Skin epidermis (tissue), 12 donors: ENCODE results near the gene CELF2.

Experiments used
- H3K27ac ChIP-seq, 21 experiments: fragments of 200-600 bp; sonication (generic) in 11 of 21; one replicate each; pipeline ENCODE4 v1.5.0; 2020; ENCODE audit warnings: mild to moderate bottlenecking in 3 of 21, inconsistent platforms in 2 of 21, moderate library complexity in 2 of 21
- H3K4me3 ChIP-seq, 7 experiments: fragments of 200-600 bp; sonication (generic) in 2 of 7; one replicate each; pipeline ENCODE4 v1.5.0; 2020; ENCODE audit warnings: inconsistent platforms in 2 of 7, mild to moderate bottlenecking in 2 of 7, moderate library complexity in 1 of 7

Gene CELF2

DNA sequence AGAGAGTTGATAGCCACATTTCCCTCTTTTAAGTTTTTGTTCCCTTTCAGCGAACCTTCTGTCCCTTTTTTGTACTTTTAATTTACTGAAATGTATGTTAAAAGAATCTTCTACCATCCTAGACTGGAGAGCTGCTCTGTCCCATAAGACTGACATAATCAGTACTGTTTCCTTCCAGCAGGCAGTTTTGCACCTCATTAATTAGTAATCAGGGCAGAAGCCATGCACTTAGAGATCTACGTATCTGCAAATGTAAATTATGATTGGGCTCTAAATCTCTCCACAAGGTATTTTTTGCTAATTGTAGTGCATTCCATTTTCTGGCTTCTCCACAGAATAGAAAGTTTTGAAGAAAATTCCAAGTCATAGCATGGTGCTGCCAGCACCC is 232.1 kb downstream of the CELF2 start:
- H3K4me3 ChIP-seq: no peak overlapping the region
- H3K27ac ChIP-seq: no peak overlapping the region

DNA sequence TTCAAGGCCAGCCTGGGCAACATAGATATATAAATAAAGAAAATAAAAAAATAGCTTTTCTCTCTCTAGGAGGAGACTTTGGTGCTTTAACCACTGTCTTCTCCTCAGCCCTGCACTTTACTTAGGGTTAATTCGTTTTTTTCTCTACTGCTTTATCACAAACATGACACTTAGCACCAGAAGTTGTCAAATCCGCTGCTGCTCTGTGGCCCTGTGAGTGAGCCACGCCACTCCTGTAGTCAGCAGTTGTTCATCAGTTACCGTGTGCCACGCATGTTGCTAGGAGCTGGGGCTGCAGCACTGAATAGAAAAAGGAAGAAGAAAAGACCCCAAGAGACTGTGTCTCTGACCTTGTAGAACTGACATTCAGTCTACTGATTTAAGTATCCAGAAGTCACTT is 232.6 kb downstream of the CELF2 start:
- no peak overlapping the region for H3K4me3 ChIP-seq
- no peak overlapping the region for H3K27ac ChIP-seq

DNA sequence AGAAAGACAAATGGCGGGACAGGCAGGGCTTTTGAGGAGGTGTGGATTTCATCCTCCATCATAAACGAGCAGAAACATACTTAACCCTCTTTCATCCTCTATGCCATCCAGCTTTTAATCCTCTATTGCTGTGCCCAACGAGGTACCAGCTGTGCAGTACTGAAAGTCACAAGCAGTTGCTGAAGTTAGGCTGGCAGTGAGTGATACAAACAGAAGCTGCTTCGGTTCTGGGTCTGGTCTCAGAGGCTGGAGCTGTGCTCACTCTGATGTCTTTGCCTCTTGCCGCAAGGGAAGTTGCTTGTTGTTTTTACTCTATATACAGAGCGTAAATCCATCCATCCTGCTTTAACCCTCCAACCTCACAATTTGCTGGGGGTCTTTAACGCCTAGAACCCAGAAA is 235.2 kb downstream of the CELF2 start:
- no peak overlapping the region for H3K27ac ChIP-seq
- H3K4me3 ChIP-seq: no peak overlapping the region

DNA sequence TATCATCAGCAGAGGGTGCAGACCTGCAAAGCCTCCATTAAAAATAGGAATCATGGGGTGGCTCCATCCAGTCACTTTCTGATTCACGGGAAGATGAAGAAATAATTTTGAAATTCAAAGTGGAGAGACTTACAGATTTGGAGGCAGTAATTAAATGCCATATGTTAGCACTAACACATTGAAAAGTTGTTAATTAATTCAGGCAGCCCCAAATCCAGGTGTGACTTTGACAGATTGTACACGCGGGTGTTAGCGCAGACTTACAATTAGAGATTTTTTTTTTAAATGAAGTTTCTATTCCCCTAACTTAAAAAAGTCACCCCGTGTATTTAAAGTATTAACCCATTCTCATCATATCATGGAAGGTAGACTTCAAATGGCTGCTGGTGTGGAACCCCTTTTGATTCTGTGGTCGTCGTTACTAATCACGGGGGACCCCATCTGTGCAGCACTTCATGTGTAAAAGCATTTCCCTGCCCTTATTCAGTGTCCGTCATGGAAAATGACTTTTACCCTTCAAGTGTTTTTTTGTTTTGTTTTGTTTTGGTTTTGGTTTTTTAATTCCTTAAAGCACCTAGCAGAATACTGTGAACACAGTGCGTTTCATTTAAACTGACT is 235.8 kb downstream of the CELF2 start:
- Histone ChIP-seq H3K27ac (no peak overlapping the region), H3K4me3 (no peak overlapping the region)

DNA sequence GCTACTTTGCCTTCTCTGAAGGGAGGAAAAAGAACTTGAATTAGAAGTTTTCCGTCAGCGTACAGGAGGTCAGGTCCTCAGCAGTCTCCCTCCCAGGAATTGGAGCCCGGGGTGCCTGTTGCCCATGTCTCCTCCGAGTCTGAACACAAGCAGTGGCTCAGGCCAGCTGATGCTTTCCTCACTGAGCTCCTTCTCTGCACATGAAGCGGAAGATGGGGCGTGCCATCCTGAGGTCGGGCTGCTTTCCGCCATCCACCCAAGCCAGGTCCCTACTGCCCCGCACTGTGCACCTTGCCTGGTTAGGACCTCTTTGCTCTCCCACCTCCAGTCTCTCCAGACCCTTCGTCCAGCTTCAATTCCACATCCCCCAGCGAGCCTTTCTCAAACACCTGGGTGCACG is 237.5 kb downstream of the CELF2 start:
- no peak overlapping the region for H3K27ac ChIP-seq
- H3K4me3 ChIP-seq: no peak overlapping the region

DNA sequence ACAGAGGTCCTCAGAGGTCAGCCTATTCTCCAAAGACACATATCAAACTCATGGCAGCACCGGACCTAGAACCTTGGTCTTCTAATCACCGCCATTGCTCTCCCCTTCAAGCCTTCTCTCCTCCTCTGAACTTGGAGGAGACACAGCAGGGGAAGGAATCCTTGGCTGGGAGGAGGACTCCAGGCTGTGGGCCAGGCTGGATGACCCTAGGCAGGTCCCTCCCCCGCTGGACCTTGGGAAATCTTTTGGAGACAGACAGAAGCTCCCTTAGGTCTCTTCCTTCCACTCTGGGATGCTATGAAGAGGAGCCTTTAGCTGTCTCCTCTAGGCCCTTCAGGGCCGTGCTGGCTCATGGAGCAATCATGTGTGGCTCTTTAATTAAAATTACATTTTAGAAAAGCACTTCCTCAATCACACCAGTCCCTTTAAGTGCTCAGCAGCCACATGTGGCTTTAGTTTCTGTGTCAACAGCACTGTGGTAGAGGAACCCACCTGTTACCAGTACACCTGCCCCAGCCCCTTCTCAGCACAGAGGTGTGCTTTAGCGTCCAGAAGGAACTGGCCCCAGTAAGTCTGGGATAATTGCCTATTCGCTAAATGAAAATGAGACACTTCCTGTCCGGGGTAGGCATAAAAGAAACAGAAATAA is 238.2 kb downstream of the CELF2 start:
- H3K27ac ChIP-seq: peak overlapping the region in 1 of 21 experiments; percentile 45

DNA sequence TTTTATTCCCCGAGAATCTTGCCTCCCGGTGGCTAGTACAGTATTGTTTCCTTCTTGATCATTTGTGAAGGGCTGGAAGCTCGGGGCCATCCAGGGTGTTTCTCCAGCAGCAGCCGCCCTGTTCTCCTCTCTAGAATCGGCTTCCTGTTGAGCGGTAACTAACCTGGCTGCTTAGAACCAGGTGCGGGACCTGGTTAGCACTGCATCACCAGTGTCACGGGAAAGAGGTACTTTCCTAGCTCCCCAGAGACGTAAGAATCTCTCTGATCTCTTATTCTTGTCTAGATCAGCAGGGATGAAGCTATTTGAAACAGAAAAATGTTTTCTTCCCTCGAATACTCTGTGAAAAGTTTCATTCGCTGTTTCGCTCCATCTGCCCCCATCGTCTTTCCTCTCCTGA is 239.2 kb downstream of the CELF2 start:
- no peak overlapping the region for H3K4me3 ChIP-seq
- no peak overlapping the region for H3K27ac ChIP-seq

More for the DNA sequence above, 238.2 kb downstream of the CELF2 start:
- H3K4me3 ChIP-seq: no peak overlapping the region

DNA sequence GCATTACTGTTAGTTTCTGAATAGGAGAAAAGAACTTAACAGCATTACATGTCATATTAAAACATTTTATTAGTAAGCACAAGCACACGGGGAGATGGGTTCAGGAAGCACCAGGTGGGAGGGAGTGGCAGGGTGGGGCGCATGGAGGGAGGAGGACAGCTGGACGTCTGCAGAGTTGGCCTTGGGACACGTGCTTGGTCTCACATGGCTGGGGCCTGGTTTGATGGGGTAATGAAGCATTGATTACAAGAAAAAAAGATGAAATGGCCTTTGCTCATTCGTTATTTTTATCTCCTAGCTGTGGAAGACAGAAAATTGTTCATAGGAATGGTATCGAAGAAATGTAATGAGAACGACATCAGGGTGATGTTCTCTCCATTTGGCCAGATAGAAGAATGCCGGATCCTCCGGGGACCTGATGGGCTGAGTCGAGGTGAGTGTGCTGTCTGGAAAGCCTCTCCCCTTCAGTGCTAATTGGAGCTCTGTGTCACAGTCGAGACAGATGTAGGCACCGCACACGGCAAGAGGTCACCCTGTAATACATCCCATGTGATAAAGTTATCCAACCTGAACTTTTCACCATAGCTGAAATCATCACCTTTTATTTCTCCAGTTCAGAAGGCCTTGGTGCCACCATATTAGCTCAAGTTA is 239.9 kb downstream of the CELF2 start:
- Histone ChIP-seq H3K27ac (no peak overlapping the region), H3K4me3 (no peak overlapping the region)

DNA sequence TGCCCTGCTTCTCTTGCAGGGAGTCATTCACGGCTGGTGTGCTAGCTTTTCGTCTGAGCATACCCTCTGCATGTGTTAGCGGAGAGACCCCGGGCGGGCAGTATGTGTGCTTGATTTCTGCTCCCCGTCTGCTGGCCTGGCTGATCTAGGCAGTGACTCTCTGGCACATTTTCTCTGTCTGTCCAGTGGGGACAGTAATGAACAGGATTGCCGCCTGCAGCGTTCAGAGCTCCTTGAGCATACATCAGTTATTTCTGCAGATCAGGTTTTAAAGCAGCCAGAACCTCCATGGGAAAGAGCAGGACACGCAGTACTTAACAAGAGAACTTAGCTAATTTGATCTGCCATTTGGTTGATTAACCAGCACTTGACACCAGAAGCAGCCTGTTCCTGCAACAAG is 242.5 kb downstream of the CELF2 start:
- Histone ChIP-seq H3K27ac (no peak overlapping the region), H3K4me3 (no peak overlapping the region)

DNA sequence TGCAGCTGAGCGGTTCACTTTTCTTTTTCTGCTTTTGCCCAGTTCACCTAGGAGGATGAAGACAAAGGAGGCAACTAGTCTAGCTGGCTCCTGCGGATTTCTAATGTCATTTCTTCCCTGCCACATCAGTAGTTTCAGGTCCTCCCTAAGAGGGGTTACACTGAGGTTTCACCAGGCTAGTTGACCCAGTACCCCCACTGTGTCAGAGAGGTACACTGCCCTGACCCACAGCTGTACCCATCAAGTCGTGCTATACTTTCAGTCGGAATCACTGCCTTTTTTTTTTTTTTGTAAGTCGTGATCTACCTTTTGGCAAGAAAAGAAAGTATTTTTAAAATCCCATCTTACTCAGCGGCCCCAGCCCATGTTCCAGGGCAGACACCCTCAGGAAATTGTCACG is 243.5 kb downstream of the CELF2 start:
- no peak overlapping the region for H3K27ac ChIP-seq
- no peak overlapping the region for H3K4me3 ChIP-seq

DNA sequence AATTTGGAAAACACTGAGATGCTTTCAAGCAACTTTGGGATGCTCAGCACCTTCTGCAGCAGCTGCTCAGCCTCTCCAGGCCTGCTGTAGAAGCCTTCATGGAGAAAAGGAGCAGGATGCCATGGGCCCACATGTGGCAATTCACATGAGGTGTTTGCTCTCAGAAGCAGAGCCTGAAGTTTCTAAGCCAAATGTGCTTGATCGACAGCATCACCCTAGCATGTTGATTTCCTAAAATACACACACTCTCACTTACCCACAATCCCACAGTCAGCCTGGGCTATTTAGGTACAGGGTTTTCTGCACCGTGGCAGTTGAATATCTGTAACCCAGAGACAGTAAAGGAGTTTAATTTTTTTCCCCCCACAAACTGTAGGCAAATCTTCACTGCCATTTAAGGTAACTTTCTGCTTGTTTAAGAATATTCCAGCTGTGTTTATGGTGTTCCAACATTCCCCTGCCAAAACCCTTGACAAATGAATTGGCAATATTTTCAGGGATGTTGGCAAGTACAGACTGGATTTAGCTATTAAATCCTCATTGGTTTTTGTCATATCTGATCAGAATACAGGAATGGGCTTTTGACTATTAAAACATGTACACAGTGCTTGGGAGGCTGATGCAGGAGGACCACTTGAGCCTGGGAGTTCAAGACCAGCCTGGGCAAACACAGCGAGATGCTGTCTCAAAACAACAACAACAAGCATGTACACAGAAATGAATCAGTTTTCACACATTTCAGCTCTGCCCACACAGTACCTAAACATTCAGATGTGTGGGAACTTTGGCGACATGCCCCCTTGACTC is 244.2 kb downstream of the CELF2 start:
- Histone ChIP-seq H3K4me3 (no peak overlapping the region), H3K27ac (peak overlapping the region in 1 of 21 experiments; percentile 8)

DNA sequence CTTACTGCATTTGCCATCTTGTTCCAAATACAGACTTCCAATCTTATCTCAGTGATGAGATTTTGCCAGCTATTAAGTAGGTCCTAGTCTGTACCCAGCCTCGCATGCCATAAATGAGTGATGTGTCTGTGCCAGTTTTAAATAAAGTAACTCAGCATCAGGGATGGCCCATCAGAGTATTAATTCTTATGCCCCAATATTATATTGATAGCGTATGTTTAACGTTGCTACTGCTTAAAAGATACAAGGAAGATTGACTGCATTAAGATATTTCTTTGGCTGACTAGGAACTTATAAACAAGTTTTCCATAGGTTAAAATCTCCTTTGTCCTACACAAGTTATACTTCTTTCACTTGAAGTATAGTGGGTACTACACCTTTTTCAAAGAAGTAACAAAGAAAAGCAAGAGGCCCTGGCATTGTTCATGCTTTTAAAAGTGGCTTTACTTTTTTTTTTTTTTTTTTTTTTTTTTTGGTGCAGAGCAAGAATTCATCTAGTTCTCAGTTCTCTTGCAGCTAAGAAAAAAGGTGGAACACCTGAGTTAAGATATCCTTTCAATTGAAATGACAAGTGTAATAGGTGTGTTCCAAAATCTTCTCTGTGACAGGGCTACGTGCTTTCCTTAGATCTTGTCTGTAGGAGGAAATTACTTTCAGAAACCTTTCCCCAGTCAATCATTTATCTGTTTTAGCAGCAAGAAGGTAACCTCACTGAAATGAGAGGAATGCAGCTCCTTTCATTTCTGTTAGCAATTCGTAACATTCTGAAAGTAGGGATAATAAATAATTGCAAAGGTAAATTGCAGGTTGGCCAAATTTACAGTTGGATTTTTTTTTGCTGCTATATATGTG is 245.0 kb downstream of the CELF2 start:
- H3K27ac ChIP-seq: peak overlapping the region in 1 of 21 experiments; percentile 8
- no peak overlapping the region for H3K4me3 ChIP-seq

DNA sequence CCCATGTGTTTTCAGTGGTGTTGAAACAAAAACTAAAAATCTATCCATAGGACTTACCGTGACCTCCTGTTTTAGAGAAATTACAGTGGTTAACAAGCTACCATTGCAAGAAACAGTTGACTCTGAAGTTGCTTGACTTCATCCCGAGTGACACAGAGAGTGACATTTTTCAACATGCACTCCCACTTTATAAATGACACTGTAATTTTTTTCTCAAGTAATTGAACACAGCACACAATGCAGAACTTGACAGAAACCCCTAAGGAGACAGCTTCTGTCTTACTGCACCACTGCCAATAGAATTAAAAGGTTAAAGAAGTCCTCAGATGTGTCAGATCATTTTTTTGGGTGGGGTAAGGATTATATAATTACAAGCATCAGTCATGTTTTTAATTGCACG is 246.1 kb downstream of the CELF2 start:
- Histone ChIP-seq H3K27ac (no peak overlapping the region), H3K4me3 (no peak overlapping the region)

DNA sequence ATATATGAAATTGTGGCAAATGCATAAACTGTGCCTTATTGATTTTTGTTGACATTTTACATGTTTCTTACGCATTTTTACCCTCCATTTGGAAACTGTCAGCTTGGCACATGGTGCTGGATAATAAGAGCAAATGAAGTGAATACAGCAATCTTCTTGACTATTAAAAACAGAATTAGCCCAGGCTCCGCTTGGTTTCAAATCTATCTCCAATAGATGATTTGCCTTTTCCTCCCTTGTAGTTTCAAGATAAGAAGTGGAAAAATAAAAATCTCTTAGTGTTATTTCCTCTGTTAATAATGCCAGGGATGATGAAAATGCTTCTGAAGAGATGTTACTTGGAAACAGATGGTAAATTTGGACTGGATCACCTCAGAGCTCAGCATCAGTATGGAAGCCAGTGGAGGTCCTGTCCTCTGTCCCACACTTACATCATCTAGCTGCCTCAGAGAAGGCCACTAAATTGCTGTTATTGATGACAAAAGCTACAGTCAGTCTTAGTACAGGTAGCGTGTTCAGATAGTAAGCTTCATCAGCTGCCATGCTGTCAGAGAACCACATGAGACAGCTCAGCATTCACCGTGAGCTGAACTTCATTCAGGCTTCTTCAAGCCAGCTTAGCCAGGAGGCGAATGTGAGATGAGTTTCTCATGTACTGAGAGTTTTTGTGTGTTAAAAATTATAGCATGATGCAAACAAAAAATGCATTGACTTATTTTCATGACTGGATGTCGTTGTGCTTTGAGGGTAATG is 246.8 kb downstream of the CELF2 start:
- H3K27ac ChIP-seq: peak overlapping the region in 1 of 21 experiments; percentile 12
- no peak overlapping the region for H3K4me3 ChIP-seq

DNA sequence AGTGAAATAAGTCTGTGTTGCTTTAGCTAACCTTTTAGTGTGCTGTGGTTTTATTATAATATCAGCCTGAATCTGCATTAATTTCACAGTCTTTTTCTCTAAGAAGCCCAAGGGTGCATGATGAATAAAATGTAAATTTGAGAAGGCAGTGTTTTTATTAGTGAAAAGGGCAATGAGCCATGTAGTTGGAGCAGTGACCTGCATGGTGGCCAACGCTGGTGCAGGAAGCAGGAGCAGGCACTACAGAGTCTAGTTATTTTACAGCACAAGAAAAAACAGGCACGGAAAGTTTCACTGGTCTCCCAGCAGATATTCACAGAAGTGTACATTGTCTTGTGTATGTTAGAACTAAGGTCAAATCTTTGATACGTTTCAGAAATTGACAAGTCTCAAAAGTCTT is 247.8 kb downstream of the CELF2 start:
- Histone ChIP-seq H3K4me3 (no peak overlapping the region), H3K27ac (no peak overlapping the region)

DNA sequence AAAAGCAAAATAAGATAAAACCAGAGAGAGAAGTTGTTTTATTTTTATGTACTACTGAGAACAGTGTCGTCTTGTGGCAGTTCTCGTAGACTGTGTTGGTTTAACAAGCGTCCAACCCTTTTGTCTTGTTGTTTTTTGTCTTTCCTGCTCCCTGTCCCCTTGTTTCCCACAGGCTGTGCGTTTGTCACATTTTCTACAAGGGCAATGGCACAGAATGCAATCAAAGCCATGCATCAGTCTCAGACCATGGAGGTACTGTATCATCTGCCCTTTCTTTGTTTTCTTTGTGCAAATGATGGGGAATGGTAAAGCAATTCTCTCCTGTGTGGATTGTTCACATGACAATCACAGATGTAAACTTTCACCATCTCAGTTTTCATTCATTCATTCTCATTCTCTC is 248.8 kb downstream of the CELF2 start:
- no peak overlapping the region for H3K27ac ChIP-seq
- H3K4me3 ChIP-seq: no peak overlapping the region

DNA sequence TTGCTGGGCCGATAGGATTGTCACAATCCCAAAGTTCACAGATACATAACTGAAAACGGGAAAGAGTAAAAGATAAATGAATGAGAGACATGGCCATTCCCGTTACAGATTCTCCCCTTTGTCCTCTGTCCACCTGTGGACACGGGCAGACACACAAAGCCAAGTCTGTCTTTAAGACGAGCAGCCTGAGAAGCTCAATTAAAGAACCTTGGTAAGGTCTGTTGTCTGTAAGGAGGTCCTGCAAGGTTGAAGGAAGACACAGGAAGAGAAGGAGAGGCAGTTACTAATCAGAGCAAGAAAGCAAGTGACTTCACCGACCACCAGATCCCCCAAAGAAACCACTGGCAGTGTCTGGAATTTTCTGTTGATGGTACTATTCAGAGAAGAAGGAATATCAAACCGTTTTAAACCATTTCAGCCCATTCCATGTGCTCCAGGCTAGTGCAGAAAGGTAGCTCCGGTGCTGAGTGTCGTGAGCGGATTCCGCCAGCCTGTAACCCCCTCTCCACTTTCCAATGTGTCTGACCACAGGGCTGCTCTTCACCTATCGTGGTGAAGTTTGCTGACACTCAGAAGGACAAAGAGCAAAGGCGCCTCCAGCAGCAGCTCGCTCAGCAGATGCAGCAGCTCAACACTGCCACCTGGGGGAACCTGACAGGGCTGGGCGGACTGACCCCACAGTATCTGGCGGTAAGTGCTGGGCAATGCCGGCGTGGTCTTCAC is 252.6 kb downstream of the CELF2 start:
- no peak overlapping the region for H3K4me3 ChIP-seq
- no peak overlapping the region for H3K27ac ChIP-seq

DNA sequence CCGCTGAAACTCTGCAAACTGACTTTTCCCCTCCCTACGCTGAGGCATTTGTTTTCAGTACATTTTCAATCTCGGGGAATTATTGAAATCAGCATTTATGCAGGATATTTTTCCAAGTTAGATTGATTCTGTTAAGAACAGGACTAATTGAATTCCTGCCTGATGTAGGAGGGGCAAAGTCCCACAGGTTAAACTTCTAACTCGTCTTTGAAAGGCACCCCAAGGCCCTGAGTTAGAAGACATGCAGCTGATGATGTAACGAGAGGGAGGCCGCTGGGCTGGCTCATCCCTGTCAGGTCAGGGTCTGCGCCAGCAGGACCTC is 253.1 kb downstream of the CELF2 start:
- Histone ChIP-seq H3K27ac (no peak overlapping the region), H3K4me3 (no peak overlapping the region)
